HG02623 (cell line): Measurements from ENCODE around the gene TPRN.

Experiments
- ATAC-seq: cut with Tn5 transposase; IDR thresholded peaks from one replicate; pipeline ENCODE4 v1.9.1; 2021; ENCODE audit warnings: moderate library complexity; ENCODE audit not compliant: unreplicated experiment

The TPRN gene

DNA sequence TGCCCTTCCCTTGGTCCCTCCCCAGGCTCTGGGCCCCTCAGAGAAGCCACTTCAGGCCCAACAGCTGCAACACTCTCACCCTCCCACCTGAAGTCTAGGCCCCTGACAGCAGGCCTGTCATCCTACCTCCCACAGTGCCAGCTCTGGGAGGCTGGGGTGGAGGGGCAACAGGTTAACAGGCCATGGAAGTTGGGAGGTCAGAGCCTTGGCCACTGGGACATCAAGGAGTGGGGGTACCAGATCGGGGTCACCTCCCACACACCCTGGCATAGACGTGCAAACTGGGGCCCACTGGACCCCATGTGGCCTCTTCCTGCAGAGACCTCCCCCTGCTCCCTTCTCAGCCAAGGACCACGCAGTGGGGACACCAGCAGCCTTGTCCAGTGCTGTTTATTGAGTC, 9.3 kb downstream of the TPRN start:
- ATAC-seq: no peak

DNA sequence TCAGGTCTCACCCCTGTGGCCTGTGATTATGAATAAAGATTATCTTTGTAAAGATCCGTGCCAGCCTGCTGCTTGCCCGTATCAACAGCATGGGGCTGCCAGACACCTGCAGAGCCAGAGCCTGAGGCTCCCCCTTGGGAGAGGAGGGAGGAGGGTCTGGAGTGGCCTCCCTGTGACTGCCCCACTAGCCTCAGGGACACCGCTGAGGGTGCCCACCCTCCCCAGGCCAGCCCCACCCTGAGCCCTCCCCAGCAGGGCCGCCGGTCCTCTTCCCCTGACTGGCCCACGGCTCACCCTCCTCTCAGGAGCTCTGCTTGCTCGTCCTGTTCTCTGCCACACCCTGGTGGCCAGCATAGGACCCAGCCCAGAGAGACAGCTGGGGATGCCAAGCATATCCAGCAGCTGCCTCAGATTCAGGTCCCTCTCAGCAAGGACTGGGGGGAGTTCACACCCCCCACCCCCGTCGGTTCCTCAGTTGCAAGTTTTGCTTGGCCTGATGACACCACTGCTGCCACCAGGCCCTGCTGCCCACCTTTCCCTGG, 10.2 kb downstream of the TPRN start:
- no peak for ATAC-seq

DNA sequence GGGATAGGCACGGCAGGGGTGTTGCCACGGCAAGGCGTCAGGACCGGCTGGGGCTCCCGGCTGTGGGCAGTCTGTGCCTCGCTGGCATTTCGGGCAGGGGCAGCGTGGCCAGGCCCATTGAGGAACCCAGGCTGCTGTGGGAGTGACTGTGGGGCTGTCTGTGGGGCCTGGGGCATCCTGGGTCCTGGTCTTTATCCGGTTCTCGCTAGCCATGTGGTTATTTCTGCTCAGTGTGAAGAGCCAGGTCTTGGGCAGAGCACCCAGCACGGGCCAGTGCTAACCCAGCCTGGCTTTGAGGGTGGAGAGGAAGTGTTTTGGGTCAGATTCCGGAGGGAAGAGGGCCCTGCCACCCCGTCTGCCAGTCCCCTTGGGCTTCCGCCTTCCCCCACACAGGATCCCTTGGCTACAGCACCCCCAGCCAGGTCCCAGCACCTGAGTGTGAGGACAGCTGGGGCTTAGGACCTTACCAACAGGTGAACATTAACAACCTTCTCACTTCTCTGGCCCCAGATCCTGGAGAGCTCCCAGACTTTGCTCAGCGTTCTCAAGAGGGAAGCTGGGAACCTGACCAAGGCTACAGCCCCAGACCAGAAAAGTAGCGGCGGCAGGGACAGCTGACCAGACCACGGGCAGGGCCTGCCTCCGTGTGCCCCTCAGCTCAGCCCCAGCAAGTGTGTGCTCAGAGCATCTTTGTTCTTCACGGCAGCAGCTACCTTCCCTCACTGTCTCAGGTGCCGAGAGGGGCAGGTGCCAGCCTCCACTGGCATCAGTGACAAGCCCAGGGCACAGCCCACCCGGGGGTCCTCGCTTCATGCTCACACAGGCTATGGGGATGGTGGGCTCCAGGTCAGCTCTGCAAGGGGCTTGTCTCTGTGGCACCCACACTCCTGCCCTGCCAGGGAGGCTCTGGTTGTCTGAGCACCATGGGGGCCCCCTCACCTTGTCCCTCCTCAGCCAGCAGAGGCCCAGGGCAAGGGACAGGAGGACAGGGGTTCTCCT, 10.9 kb downstream of the TPRN start:
- no peak for ATAC-seq

DNA sequence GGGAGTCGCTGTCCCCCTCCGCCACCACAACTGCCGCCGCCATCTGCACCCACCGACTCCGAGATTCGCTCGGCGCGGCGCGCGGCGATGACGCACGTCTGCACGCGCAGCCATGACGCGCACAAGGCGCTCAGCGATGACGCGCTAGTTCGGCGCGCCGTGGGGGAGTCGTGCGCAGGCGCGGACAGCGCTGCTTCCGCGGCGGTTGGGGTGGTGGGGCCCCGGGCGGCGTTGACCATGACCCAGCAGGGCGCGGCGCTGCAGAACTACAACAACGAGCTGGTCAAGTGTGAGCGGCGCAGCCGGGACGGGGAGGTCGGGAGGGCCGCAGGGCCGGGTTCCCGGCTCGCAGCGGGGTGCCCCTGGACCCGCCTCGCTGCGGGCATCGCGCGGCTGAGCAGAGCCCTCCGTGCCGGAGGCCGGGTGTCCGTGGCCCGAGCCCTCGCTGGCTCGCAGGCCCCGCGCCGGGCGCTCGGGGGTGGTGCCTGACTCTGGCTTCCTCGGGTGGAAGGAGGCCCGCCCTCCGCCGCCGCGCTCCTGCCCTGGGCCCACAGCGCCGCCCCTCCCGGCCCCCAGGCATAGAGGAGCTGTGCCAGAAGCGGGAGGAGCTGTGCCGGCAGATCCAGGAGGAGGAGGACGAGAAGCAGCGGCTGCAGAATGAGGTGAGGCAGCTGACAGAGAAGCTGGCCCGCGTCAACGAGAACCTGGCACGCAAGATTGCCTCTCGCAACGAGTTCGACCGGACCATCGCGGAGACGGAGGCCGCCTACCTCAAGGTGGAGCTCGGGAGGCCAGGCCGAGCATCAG, 11.8 kb downstream of the TPRN start, which contains the start of the genes ANAPC2 and SSNA1:
Gene ANAPC2 (minus strand): TSS at position 71 of the 807 bp plus-strand sequence. CDS start 28 bp downstream, at position 43.
Gene SSNA1 (plus strand): TSS at position 187 of the 807 bp plus-strand sequence. CDS start 51 bp downstream, at position 238.
- ATAC-seq: peak; percentile 75

DNA sequence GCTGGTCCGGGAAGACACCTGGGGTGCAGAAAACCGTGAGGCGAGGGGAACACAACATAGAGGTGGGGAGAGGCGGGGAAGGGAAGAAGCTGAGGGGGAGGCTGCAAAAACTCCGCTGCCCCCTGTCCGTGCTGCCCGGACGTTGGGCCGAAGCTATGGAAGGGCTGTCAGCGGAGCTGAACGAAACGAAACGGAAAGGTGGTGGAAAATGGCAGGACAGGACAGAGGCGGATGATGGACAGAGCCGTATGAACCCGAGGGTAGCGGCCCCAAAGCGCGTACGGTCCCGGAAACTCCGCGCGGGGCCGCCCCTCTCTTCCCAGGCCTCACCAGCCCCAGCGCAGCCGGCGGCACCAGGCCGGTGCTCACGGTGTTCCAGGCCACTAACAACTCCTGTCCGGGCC, 12.5 kb downstream of the TPRN start:
- no peak for ATAC-seq

DNA sequence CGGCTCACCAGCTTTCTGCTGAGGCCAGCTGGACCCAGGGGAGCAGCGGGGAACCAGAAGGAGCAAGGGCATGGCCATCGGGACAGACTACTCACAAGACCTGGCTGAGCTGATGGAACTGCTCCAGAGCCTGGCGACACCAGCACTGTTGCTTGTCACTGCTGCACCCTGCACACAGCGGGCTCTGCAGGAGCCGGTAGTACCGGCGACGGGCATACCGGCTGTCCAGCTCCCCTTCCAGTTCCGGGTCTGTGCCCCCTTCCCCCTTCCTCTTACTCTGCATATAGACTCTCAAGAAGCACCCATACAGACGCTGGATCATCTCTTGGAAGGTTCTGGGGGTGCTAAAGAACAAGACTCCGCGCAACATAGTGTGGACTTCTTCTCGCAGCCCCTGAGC, 13.2 kb downstream of the TPRN start:
- ATAC-seq: no peak

DNA sequence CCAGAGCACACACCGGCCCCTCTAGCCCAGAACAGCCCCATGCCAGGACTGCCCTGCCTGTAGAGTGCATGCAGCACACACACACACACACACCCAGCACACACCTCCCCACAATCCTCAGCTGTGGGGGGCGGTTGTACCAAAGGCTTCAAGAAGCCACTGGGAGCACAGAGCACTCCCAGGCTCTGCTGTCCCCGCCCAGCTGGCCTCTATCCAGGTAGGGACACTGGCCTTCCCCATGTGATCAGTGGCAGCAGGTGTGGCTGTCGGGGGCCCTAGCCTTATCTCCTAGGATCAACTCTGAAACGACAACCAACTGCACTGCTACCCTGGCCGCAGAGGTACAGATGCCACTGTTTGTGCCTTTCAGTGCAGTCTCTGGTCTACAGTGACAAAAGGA, 14.2 kb downstream of the TPRN start:
- ATAC-seq: no peak

DNA sequence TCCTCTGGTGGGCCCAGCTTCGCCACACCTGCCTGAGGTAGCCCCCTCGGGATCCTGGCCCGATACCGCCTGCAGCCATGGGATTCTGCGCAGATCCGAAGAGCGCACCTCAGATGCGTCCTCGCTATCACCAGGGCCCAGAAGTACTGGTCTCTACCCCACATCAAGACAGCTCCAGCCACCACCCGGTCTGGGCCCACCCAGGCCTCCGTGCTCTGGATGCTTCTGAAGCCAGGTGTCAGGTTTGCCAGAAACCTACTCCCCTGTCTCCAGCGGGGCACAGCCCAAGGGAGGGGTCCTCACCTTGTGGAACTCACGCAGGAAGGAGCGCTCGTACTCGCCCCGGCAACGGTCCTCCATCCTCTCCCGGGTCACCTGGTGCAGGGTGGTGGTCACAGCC, 14.6 kb downstream of the TPRN start:
- no peak for ATAC-seq

DNA sequence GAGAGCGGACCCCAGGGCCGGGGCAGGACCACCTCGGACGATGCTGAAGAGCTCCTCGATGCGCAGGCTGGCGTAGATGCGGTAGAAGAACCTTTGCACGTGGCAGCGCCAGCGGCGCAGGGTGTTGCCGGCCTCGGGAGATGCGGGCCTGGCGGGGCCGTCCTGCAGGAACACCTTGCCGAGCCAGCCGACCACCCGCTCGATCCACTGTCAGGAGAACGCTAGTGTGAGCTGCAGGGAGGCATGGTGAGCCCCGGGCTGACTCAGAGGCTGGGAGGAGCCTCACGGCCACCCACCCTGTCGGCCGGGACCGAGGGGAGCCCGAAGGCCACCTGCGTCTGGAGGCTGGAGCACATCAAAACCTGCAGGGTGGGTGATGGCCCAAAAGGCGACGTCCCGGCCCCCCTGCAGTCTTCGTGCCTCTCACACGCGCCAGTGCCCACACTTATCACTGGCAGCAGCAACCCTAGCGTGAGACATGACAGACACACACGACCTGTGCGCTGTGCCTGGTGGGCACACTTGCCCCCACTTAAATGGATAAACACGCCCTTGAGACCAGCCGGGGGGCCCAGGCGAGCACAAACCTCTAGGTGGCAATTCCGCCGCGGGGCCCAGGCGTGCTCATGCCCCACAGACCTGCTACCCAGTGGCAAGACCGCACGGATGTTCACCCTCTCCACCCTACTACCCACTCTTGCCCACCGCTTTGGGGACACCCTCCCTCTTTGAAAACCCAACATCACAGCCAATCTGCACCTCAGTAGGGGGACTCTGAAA, 15.5 kb downstream of the TPRN start:
- no peak for ATAC-seq

DNA sequence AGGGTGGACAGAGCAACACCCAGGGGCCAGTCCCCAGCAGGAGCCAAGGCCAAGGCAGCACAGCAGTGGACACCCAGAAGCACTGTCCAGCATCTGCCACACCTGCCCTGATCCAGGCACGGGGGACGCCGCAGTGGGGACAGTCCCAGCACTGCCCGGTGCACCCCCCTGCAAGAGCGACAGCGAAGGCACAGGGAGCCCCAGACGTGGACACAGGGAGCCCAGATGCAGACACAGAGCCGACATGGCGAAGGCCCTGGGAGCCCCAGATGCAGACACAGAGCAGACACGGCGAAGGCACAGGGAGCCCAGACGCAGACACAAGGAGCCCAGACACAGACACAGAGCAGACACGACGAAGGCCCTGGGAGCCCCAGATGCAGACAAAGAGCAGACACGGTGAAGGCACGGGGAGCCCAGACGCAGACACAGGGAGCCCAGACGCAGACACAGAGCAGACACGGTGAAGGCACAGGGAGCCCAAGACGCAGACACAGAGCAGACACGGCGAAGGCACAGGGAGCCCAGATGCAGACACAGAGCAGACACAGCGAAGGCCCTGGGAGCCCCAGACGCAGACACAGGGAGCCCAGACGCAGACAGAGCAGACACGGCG, 16.5 kb downstream of the TPRN start:
- ATAC-seq: no peak

DNA sequence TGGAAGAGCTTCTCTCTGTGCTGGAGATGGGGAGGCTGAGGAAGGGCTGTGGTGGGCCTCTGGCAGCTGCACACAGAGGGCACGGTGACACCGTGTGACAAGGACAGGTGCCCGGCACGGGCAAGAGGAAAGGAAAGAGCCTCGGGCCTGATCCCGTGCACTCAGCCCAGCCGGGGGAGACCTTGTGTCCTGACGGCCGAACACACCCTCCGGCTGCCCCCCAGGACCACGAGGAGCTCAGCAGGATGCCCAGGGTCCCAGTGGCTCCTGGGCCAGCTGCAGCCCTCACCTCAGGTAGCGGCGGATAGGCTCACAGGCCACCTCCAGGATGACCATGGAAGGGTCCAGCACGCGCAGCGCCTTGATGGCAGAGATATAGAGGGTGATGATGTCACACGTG, 17.7 kb downstream of the TPRN start:
- ATAC-seq: no peak

DNA sequence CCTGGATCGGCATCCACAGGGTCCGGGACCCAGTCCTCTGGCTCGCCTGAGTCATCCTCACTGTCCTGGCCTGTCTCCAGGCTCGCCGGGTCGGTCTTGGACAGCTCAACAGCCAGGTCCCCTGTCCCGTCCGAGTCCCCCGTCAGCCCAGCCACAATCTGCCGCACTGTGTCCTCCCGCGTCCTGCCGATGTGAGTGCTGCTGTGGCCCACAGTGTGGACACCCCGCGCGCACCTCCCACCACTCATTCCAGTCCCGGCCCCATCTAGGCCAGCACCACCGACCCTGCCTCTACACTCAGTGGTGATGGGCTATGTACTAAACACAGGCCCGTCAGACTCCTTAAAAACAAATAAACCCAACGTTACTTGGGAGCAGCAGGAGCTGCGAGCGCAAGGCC, 18.9 kb downstream of the TPRN start:
- no peak for ATAC-seq

DNA sequence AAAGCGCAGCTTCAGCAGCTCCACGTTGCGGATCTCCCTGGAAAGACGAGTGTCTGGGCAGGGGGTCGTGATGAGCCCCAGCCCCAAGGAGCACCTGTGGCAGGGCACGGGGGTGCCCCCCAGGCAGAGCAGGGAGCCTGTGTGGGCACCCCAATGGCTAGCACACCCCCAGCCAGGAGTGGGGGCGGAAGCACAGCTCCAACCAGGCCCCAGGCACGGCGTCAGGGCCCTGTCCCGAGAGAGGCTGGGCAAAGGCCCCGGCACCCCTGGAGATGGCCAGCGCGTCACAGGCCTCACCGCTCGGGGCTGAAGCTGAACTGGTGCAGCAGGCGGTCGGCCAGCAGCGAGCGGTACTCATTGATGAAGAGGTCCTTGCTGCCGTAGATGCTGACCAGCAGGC, 20.1 kb downstream of the TPRN start:
- ATAC-seq: no peak

DNA sequence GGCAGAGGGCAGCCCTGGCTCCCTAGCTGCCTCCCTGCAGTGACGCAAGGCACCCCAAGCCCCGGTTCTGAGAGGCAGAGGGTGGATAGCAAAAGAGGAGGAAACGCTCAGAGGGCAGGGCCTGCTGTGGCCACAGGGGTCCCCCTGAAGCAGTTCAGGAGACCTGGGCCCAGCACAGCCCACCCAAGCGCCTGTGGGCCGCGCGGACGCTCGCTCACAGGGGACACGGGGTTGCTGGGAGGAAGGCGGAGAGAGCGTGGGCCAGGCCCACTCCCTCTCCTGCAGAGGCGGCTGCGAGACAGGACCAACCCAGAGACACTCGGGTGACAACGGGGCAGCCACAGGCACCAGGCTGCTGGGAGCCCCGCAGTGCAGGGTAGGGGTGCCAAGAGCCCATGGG, 20.8 kb downstream of the TPRN start:
- no peak for ATAC-seq

DNA sequence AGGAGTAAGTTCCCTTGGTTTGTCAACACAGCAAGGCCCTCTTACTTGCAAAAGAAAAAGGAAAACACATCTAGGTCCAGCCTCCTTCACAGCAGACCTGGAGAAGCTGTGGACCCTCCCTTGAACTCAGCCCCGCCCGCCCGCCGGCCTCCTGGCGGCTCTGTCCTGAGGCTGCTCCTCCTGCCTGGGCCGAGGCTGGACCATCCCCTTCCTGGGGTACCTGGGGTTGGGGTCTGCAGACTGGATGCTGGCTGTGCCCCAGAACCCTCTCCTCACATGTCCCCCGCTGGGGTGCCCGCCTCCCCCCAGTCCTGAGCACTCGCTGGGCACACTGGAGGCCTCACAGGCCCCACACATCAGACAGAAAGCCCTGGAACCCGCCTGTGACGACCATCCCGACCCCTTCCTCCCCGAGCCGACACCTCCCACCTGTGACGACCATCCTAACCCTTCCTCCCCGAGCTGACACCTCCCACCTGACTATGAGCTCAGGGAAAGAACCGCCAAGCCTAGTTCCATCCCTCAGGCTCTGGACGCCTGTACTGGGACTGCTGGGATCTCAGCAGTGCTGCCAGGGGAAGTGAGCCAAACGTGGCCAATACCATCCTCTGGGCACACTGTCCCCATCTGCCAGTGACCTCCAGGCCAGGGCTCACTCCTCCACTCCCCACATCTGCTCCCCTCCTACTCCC, 21.5 kb downstream of the TPRN start:
- no peak for ATAC-seq

DNA sequence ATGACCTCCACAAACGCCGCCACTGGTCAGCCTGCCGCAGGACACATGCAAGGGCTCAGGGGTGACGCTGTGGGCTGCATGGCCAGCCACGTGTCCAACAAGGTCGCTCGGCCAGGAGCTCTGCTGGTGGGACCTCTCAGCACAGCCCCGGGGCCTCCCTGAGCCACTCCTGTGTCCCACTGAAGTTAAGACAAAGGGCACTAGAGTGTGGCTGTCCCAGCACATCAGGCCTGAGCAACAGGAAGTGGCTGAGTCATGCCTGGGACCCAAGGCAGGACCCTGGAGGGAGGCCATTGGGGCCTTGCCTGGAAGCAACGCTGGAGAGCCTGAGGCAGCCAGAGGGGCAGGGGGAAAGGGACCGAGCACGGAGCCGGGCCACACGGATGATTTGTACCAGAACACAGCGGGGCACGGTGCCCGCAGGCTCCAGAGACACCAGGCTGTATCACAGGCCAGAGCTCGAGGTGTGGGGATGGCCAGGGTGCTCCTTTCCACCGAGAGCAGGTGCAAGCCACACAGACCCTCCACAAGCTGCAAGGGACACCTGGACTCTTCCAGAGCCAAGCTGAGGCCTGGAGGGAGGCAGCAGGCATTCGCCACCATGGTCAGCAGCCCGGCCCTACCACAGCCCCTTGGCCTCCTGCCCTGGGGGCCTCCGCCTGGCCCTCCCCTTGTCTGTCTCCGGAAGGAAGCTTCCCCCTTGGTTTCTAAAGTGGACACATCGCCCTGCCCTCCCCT, 22.2 kb downstream of the TPRN start:
- no peak for ATAC-seq

DNA sequence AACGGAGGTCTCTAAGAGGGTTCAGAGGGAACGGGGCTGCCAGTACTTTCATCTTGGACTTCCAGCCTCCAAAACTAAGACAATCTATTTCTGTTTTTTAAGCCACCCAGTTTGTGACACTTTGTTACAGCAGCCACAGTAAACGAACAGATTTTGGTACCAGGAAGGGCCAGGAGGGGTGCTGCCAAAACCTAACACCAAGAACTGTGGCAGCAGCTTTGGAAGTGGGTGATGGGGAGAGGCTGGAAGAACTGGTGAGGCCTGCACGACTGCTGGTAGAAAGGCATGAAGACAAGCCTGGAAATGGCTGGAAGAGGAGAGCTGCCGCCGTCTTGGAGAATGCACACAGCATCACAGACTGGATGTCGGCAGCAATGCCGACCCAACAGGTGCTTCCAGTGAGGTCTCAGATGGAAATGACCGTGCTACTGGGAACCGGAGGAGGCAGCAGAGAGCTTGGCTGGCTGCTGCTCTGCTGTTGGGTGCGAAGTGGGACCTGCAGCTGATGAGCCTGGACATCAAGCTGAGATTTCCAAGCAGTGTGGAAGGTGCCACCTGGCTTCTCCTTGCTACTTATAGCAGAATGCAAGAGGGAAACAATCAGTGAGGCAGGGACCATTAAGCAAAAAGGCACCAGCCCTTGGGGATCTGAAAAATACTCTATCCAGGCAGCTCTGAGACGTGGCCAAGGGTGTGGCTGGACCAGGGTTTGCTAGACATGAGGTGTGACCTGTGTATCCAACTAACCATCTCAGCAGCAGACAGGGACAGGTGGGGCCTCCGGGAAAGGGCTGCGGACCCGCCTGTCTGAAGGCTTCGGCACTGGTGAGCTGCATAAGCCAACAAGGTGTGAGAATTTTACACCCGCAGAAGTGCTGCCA, 24.0 kb downstream of the TPRN start:
- ATAC-seq: no peak
